Liver (tissue), 9 donors: Measurements from ENCODE around the gene HSD17B1. TPM values are rescaled to one million over a fixed set of nuclear protein-coding genes. Genes with fewer than 3 reads are reported as not detected.

Experiments used
- DNase-seq: peaks from one replicate; pipeline ENCODE4 v3.0.0-alpha.2; 2017; ENCODE audit warnings: low spot score
- H3K27ac ChIP-seq, 2 donors: one replicate each; pipeline ENCODE4 v1.7.0; 2013; ENCODE audit warnings: inconsistent platforms in 2 of 2, low read length in 2 of 2, control low read depth in 1 of 2, low read depth in 1 of 2, mild to moderate bottlenecking in 1 of 2
- H3K27me3 ChIP-seq, 4 donors: one replicate each; pipeline versions ENCODE4 v1.6.1 to v1.7.0; 2013; ENCODE audit warnings: low read length in 3 of 4, inconsistent platforms in 1 of 4, mild to moderate bottlenecking in 1 of 4, moderate library complexity in 1 of 4; ENCODE audit not compliant: control insufficient read depth in 4 of 4, insufficient read depth in 4 of 4
- H3K36me3 ChIP-seq, 4 donors: one replicate each; pipeline versions ENCODE4 v1.6.1 to v1.7.0; 2013; ENCODE audit warnings: low read length in 3 of 4, mild to moderate bottlenecking in 3 of 4, low read depth in 1 of 4, moderate library complexity in 1 of 4; ENCODE audit not compliant: control insufficient read depth in 4 of 4, insufficient read depth in 3 of 4
- H3K4me1 ChIP-seq, 4 donors: one replicate each; pipeline versions ENCODE4 v1.6.1 to v1.7.0; 2013; ENCODE audit warnings: low read length in 3 of 4, mild to moderate bottlenecking in 3 of 4, moderate library complexity in 1 of 4; ENCODE audit not compliant: control insufficient read depth in 4 of 4, insufficient read depth in 4 of 4
- H3K4me3 ChIP-seq, 3 donors: one replicate each; pipeline versions ENCODE4 v1.6.1 to v1.7.0; 2013; ENCODE audit warnings: low read length in 3 of 3, control low read depth in 1 of 3, low read depth in 1 of 3, mild to moderate bottlenecking in 1 of 3
- H3K9ac ChIP-seq, 2 donors: one replicate each; pipeline ENCODE4 v1.7.0; 2013; ENCODE audit warnings: low read length in 2 of 2, mild to moderate bottlenecking in 2 of 2, moderate library complexity in 2 of 2, control low read depth in 1 of 2, low read depth in 1 of 2
- H3K9me3 ChIP-seq, 4 donors: one replicate each; pipeline versions ENCODE4 v1.6.1 to v1.7.0; 2013; ENCODE audit warnings: low read length in 3 of 4; ENCODE audit not compliant: control insufficient read depth in 4 of 4
- EGR1 ChIP-seq, 2 donors: IDR thresholded peaks; 2 replicates each; pipeline ENCODE4 v1.6.1; 2016 to 2018; ENCODE audit warnings: antibody characterized with exemption in 2 of 2, low read depth in 2 of 2
- FOXA1 ChIP-seq: IDR thresholded peaks from 2 replicates; pipeline ENCODE4 v1.6.1; 2016; ENCODE audit warnings: antibody characterized with exemption
- GABPA ChIP-seq, 2 donors: IDR thresholded peaks in 1 of 2; conservative IDR thresholded peaks in 1 of 2; 2 replicates each; pipeline ENCODE4 v1.6.1; 2016; ENCODE audit warnings: antibody characterized with exemption in 2 of 2, mild to moderate bottlenecking in 1 of 2, moderate library complexity in 1 of 2
- HNF4G ChIP-seq: IDR thresholded peaks from 2 replicates; pipeline ENCODE4 v1.6.1; 2016; ENCODE audit warnings: antibody characterized with exemption
- JUND ChIP-seq, 2 donors: IDR thresholded peaks; 2 replicates each; pipeline ENCODE4 v1.6.1; 2016; ENCODE audit warnings: antibody characterized with exemption in 2 of 2
- NR2F2 ChIP-seq: IDR thresholded peaks from 2 replicates; pipeline ENCODE4 v1.6.1; 2016; ENCODE audit warnings: antibody characterized with exemption
- RAD21 ChIP-seq, 2 donors: IDR thresholded peaks; 2 replicates each; pipeline ENCODE4 v1.6.1; 2016; ENCODE audit warnings: antibody characterized with exemption in 2 of 2, mild to moderate bottlenecking in 2 of 2
- RXRA ChIP-seq, 2 donors: IDR thresholded peaks; 2 replicates each; pipeline ENCODE4 v1.6.1; 2017 to 2018; ENCODE audit warnings: antibody characterized with exemption in 2 of 2, mild to moderate bottlenecking in 1 of 2
- SP1 ChIP-seq: IDR thresholded peaks from 2 replicates; pipeline ENCODE4 v1.6.1; 2018; ENCODE audit warnings: antibody characterized with exemption, mild to moderate bottlenecking
- TAF1 ChIP-seq: conservative IDR thresholded peaks from 2 replicates; pipeline ENCODE4 v1.6.1; 2016; ENCODE audit warnings: antibody characterized with exemption, mild to moderate bottlenecking
- YY1 ChIP-seq: IDR thresholded peaks from 2 replicates; pipeline ENCODE4 v1.6.1; 2016; ENCODE audit warnings: antibody characterized with exemption, mild to moderate bottlenecking
- WGBS: extraction: QIAGEN DNeasy Blood & Tissue Kit; methylation state at CpG from one replicate; pipeline ENCODE4 v1.1.7; 2013; 5-methylcytosine and 5-hydroxymethylcytosine counted together
- polyA plus RNA-seq, 2 donors: library from polyadenylated mRNA; stranded (reverse) in 1 of 2; unstranded in 1 of 2; fragments of 200-250 nt in 1 of 2; fragments of >200 nt in 1 of 2; fragmentation: Nextera tagmentation in 1 of 2; extraction: Ambion mirVana in 1 of 2; gene quantifications; one replicate each; pipeline versions ENCODE4 v1.2.1 to v1.2.3, GENCODE V29; 2013 to 2015
- total RNA-seq, 2 donors: library from RNA; depleted of rRNA; stranded (reverse); fragments of >200 nt; gene quantifications; one replicate each; pipeline ENCODE4 v1.2.3, GENCODE V29; 2014
- TF ChIP-seq, protein P1 (sequence below): IDR thresholded peaks from 2 replicates; pipeline ENCODE4 v1.6.1; 2016; ENCODE audit warnings: antibody characterized with exemption, mild to moderate bottlenecking
- TF ChIP-seq, protein P2 (sequence below): fragments of 150-350 bp; IDR thresholded peaks from 2 replicates; pipeline ENCODE4 v1.5.1; 2017; ENCODE audit warnings: improper control_type of control experiment, low read depth, low read length; ENCODE audit not compliant: missing input control
- TF ChIP-seq, protein P3 (sequence below): IDR thresholded peaks from 2 replicates; pipeline ENCODE4 v1.6.1; 2016; ENCODE audit warnings: antibody characterized with exemption
- TF ChIP-seq, protein P4 (sequence below): IDR thresholded peaks from 2 replicates; pipeline ENCODE4 v1.6.1; 2016; ENCODE audit warnings: antibody characterized with exemption
- TF ChIP-seq, protein P5 (sequence below): IDR thresholded peaks from 2 replicates; pipeline ENCODE4 v1.6.1; 2016; ENCODE audit warnings: antibody characterized with exemption
- donor health status: healthy.
- donor health status: healthy.
- donor health status: healthy.
- donor health status: healthy.
- donor health status: healthy.

Gene HSD17B1
- total and polyA plus RNA-seq, 4 donors, result 0.67 to 1.8 (median 1.0) TPM

DNA sequence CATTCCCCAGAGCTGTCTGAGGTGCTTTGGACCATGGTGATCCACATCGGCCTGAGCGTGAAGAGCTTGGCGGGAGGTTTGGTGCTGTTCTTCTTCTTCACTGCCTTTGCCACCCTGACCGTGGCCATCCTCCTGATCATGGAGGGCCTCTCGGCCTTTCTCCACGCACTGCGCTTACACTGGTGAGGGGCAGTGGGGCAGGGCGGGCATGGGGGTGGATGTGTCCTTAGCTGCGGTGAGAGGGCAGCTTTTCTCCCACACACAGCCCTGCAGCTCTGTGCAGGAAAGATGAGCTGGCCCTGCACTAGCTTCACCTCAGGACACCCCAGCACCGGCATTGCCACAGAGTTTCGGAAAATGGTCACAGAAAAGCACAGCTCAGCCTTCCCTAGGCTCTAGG, 38.4 kb upstream of the HSD17B1 start:
- DNase-seq, result no peak

DNA sequence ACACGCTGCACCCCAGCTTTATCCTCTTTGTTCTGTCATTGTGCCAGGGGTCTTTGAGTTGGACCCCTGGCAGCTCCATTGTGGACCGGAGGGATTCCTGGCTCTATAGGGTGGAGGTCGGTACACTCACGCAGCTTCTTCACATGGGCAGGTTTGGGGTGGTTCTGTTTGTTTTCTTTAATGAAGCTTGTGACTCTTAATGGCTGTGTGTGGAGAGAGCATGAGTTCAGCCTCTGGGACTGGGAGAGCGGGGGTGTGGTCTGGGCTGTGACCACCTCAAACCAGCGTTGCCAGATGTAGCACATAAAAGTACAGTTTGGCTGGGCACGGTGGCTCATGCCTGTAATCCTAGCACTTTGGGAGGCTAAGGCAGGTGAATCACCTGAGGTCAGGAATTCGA, 37.9 kb upstream of the HSD17B1 start:
- H3K4me1 ChIP-seq, result peaks cover 0 to 16% (median 12%) of the 10 kb centered on the region in 4 donors
- no peak overlapping the region for H3K27ac ChIP-seq
- 92% methylated on average over 8 of the region's 8 CpGs for WGBS
- no peak overlapping the region for H3K9ac ChIP-seq
- no peak for DNase-seq
- H3K27me3 ChIP-seq, result no peaks in the 10 kb centered on the region
- H3K9me3 ChIP-seq, result no peaks in the 10 kb centered on the region
- peaks cover 2 to 20% (median 6%) of the 10 kb centered on the region in 4 donors for H3K36me3 ChIP-seq
- no peak overlapping the region for H3K4me3 ChIP-seq
- TF ChIP-seq JUND (IDR thresholded peaks at IDR 0.05) (no peak), NR2F2 (no peak), TAF1 (no peak), RXRA (IDR thresholded peaks at IDR 0.05) (no peak), RAD21 (IDR thresholded peaks at IDR 0.05) (no peak), EGR1 (IDR thresholded peaks at IDR 0.05; ENCODE audit: low read depth in 2 of 2) (no peak), YY1 (no peak)
- TF ChIP-seq, protein P1, sequence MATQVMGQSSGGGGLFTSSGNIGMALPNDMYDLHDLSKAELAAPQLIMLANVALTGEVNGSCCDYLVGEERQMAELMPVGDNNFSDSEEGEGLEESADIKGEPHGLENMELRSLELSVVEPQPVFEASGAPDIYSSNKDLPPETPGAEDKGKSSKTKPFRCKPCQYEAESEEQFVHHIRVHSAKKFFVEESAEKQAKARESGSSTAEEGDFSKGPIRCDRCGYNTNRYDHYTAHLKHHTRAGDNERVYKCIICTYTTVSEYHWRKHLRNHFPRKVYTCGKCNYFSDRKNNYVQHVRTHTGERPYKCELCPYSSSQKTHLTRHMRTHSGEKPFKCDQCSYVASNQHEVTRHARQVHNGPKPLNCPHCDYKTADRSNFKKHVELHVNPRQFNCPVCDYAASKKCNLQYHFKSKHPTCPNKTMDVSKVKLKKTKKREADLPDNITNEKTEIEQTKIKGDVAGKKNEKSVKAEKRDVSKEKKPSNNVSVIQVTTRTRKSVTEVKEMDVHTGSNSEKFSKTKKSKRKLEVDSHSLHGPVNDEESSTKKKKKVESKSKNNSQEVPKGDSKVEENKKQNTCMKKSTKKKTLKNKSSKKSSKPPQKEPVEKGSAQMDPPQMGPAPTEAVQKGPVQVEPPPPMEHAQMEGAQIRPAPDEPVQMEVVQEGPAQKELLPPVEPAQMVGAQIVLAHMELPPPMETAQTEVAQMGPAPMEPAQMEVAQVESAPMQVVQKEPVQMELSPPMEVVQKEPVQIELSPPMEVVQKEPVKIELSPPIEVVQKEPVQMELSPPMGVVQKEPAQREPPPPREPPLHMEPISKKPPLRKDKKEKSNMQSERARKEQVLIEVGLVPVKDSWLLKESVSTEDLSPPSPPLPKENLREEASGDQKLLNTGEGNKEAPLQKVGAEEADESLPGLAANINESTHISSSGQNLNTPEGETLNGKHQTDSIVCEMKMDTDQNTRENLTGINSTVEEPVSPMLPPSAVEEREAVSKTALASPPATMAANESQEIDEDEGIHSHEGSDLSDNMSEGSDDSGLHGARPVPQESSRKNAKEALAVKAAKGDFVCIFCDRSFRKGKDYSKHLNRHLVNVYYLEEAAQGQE, result no peak
- TF ChIP-seq, protein P2, sequence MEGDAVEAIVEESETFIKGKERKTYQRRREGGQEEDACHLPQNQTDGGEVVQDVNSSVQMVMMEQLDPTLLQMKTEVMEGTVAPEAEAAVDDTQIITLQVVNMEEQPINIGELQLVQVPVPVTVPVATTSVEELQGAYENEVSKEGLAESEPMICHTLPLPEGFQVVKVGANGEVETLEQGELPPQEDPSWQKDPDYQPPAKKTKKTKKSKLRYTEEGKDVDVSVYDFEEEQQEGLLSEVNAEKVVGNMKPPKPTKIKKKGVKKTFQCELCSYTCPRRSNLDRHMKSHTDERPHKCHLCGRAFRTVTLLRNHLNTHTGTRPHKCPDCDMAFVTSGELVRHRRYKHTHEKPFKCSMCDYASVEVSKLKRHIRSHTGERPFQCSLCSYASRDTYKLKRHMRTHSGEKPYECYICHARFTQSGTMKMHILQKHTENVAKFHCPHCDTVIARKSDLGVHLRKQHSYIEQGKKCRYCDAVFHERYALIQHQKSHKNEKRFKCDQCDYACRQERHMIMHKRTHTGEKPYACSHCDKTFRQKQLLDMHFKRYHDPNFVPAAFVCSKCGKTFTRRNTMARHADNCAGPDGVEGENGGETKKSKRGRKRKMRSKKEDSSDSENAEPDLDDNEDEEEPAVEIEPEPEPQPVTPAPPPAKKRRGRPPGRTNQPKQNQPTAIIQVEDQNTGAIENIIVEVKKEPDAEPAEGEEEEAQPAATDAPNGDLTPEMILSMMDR, result no peak

More for the DNA sequence above, 38.4 kb upstream of the HSD17B1 start:
- Histone ChIP-seq H3K4me3 (no peak overlapping the region), H3K4me1 (peaks cover 0 to 10% (median 8%) of the 10 kb centered on the region in 4 donors), H3K9me3 (no peaks in the 10 kb centered on the region), H3K27ac (no peak overlapping the region), H3K27me3 (no peaks in the 10 kb centered on the region), H3K9ac (no peak overlapping the region), H3K36me3 (peaks cover 3 to 26% (median 6%) of the 10 kb centered on the region in 4 donors)
- TF ChIP-seq GABPA (IDR thresholded peaks at IDR 0.05 in 1 of 2, conservative IDR thresholded peaks at IDR 0.05 in 1 of 2), result no peak
- no peak for TF ChIP-seq TAF1
- no peak for TF ChIP-seq RAD21 (IDR thresholded peaks at IDR 0.05)
- TF ChIP-seq, protein P3, sequence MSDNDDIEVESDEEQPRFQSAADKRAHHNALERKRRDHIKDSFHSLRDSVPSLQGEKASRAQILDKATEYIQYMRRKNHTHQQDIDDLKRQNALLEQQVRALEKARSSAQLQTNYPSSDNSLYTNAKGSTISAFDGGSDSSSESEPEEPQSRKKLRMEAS, result no peak
- TF ChIP-seq, protein P4, sequence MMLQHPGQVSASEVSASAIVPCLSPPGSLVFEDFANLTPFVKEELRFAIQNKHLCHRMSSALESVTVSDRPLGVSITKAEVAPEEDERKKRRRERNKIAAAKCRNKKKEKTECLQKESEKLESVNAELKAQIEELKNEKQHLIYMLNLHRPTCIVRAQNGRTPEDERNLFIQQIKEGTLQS, result no peak
- TF ChIP-seq, protein P5, sequence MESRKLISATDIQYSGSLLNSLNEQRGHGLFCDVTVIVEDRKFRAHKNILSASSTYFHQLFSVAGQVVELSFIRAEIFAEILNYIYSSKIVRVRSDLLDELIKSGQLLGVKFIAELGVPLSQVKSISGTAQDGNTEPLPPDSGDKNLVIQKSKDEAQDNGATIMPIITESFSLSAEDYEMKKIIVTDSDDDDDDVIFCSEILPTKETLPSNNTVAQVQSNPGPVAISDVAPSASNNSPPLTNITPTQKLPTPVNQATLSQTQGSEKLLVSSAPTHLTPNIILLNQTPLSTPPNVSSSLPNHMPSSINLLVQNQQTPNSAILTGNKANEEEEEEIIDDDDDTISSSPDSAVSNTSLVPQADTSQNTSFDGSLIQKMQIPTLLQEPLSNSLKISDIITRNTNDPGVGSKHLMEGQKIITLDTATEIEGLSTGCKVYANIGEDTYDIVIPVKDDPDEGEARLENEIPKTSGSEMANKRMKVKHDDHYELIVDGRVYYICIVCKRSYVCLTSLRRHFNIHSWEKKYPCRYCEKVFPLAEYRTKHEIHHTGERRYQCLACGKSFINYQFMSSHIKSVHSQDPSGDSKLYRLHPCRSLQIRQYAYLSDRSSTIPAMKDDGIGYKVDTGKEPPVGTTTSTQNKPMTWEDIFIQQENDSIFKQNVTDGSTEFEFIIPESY, result no peak
- no peak for TF ChIP-seq JUND (IDR thresholded peaks at IDR 0.05)
- TF ChIP-seq, protein P1, result no peak
- no peak for TF ChIP-seq HNF4G
- no peak for TF ChIP-seq SP1
- TF ChIP-seq EGR1 (IDR thresholded peaks at IDR 0.05; ENCODE audit: low read depth in 2 of 2), result no peak
- TF ChIP-seq FOXA1, result no peak
- no peak for TF ChIP-seq NR2F2
- TF ChIP-seq RXRA (IDR thresholded peaks at IDR 0.05), result no peak
- TF ChIP-seq YY1, result no peak
- WGBS, result 98% methylated on average over 11 of the region's 11 CpGs
